Type B pancreatic cell (in vitro differentiated cells): Measurements from ENCODE around the gene WDFY3. TPM values are rescaled to one million over a fixed set of nuclear protein-coding genes. Genes with fewer than 3 reads are reported as not detected.

ENCODE experiments used
- DNase-seq: peaks from one replicate; pipeline ENCODE4 v3.0.0; 2021; ENCODE audit warnings: mixed read lengths; ENCODE audit not compliant: unreplicated experiment; ENCODE audit errors: extremely low spot score
- H3K27ac Mint-ChIP-seq: 2 replicates; pipeline ENCODE4 v1.8.0; 2021; ENCODE audit warnings: mild to moderate bottlenecking, mixed read lengths
- H3K27me3 Mint-ChIP-seq: 2 replicates; pipeline ENCODE4 v1.8.0; 2021; ENCODE audit warnings: mixed read lengths
- H3K36me3 Mint-ChIP-seq: 2 replicates; pipeline ENCODE4 v1.8.0; 2021; ENCODE audit warnings: mixed read lengths
- H3K4me1 Mint-ChIP-seq: one replicate; pipeline ENCODE4 v1.8.0; 2021; ENCODE audit warnings: mixed read lengths; ENCODE audit not compliant: unreplicated experiment
- H3K4me3 Mint-ChIP-seq: 2 replicates; pipeline ENCODE4 v1.8.0; 2021; ENCODE audit warnings: mild to moderate bottlenecking, mixed read lengths
- H3K9me3 Mint-ChIP-seq: 2 replicates; pipeline ENCODE4 v1.8.0; 2021; ENCODE audit warnings: mixed read lengths
- CTCF ChIP-seq: fragments of 200-600 bp; sonication (generic); conservative IDR thresholded peaks from 2 replicates; pipeline ENCODE4 v1.5.0; 2021; ENCODE audit warnings: antibody characterized with exemption, mild to moderate bottlenecking
- total RNA-seq: library from RNA; stranded (reverse); gene quantifications from 2 replicates; pipeline ENCODE4 v1.2.1, GENCODE V29; 2021; ENCODE audit warnings: low replicate concordance

WDFY3 gene
- total RNA-seq, 1 donor from 2014 or later, result 79.5 TPM

- Mint-ChIP-seq H3K36me3 (peaks cover 27% of the 10 kb centered on the region), H3K9me3 (no peaks in the 10 kb centered on the region), H3K4me1 (no peaks in the 10 kb centered on the region), H3K4me3 (no peak overlapping the region), H3K27ac (no peak overlapping the region), H3K27me3 (no peaks in the 10 kb centered on the region)
- no peak for TF ChIP-seq CTCF
- DNase-seq, result no peak
These were observed 227.9 kb downstream of the WDFY3 start for GRCh38 chr4:84738622-84739021.

- no peak for TF ChIP-seq CTCF
- Mint-ChIP-seq H3K9me3 (no peaks in the 10 kb centered on the region), H3K27ac (no peak overlapping the region), H3K4me3 (no peak overlapping the region), H3K36me3 (peaks cover 24% of the 10 kb centered on the region), H3K4me1 (no peaks in the 10 kb centered on the region), H3K27me3 (no peaks in the 10 kb centered on the region)
- no peak for DNase-seq
These were observed 228.8 kb downstream of the WDFY3 start for GRCh38 chr4:84737656-84738055.

GRCh38 chr4:84734037-84734436 lies 232.5 kb downstream of the WDFY3 start:
- no peaks in the 10 kb centered on the region for H3K9me3 Mint-ChIP-seq
- no peak for TF ChIP-seq CTCF
- no peaks in the 10 kb centered on the region for H3K27me3 Mint-ChIP-seq
- no peaks in the 10 kb centered on the region for H3K4me1 Mint-ChIP-seq
- no peak overlapping the region for H3K4me3 Mint-ChIP-seq
- DNase-seq, result no peak
- peaks cover 21% of the 10 kb centered on the region for H3K36me3 Mint-ChIP-seq
- H3K27ac Mint-ChIP-seq, result no peak overlapping the region

- Mint-ChIP-seq H3K4me3 (no peak overlapping the region), H3K4me1 (no peaks in the 10 kb centered on the region), H3K36me3 (peaks cover 19% of the 10 kb centered on the region), H3K27me3 (no peaks in the 10 kb centered on the region), H3K9me3 (no peaks in the 10 kb centered on the region), H3K27ac (no peak overlapping the region)
- DNase-seq, result no peak
- TF ChIP-seq CTCF, result no peak
These were observed 233.0 kb downstream of the WDFY3 start for GRCh38 chr4:84733343-84734033.

GRCh38 chr4:84730375-84730774 lies 236.1 kb downstream of the WDFY3 start:
- Mint-ChIP-seq H3K27ac (no peak overlapping the region), H3K4me1 (no peaks in the 10 kb centered on the region), H3K9me3 (no peaks in the 10 kb centered on the region), H3K36me3 (peaks cover 9% of the 10 kb centered on the region), H3K4me3 (no peak overlapping the region), H3K27me3 (no peaks in the 10 kb centered on the region)
- no peak for DNase-seq
- TF ChIP-seq CTCF, result no peak
